Peyer's patch (tissue), 4 donors: ENCODE results near the gene ACTL7B.
"Not testable (repeated sequence)": the region's sequence is repeated elsewhere in the genome, so short reads cannot be mapped to it uniquely, and the experiment has no call there.

Source experiments
- POLR2A ChIP-seq, 2 donors: fragments of 450-650 bp; IDR thresholded peaks; one replicate each; pipeline ENCODE4 v1.5.1; 2017; ENCODE audit warnings: antibody characterized with exemption in 2 of 2, mild to moderate bottlenecking in 2 of 2, moderate library complexity in 2 of 2
- TF ChIP-seq, protein P1 (sequence below), 6 experiments: fragments of 450-650 bp in 4 of 6; fragments of 200-600 bp in 2 of 6; sonication (generic) in 1 of 6; IDR thresholded peaks; one replicate each; pipeline ENCODE4 v1.5.1; 2017 to 2019; ENCODE audit warnings: antibody characterized with exemption in 6 of 6, mild to moderate bottlenecking in 3 of 6, moderate library complexity in 1 of 6

DNA sequence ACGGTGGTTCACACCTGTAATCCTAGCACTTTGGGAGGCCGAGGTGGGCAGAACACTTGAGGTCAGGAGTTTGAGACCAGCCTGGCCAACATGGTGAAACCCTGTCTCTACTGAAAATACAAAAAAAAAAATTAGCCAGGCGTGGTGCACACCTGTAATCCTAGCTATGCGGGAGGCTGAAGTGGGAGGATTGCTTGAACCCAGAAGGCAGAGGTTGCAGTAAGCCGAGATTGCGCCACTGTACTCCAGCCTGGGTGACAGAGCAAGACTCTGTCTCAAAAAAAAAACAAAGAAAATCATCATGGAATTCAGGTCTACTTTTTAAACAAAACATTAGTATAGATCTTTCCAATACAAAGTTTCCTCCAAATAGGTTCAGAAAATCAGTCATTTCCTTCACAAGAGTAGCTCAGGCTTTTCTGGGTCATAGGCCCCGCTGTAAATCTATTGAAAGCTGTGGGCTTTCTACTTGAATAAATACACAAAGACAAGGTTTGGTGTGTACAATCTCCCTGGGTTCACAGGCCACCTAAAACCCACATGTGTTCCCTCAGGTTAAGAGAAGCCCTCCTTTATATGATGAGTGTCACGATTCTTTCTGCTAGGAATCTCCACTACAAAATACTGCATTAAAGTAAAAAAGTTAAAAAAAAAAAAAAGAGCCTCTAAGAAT lies 43.4 kb upstream of the ACTL7B start:
- TF ChIP-seq, protein P1, sequence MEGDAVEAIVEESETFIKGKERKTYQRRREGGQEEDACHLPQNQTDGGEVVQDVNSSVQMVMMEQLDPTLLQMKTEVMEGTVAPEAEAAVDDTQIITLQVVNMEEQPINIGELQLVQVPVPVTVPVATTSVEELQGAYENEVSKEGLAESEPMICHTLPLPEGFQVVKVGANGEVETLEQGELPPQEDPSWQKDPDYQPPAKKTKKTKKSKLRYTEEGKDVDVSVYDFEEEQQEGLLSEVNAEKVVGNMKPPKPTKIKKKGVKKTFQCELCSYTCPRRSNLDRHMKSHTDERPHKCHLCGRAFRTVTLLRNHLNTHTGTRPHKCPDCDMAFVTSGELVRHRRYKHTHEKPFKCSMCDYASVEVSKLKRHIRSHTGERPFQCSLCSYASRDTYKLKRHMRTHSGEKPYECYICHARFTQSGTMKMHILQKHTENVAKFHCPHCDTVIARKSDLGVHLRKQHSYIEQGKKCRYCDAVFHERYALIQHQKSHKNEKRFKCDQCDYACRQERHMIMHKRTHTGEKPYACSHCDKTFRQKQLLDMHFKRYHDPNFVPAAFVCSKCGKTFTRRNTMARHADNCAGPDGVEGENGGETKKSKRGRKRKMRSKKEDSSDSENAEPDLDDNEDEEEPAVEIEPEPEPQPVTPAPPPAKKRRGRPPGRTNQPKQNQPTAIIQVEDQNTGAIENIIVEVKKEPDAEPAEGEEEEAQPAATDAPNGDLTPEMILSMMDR (IDR thresholded peaks at IDR 0.05), result not testable (repeated sequence)
- not testable (repeated sequence) for TF ChIP-seq POLR2A (IDR thresholded peaks at IDR 0.05)
